ENCODE measurements around the gene RNF44.
"Not testable (repeated sequence)": the region's sequence is repeated elsewhere in the genome, so short reads cannot be mapped to it uniquely, and the experiment has no call there.

Gene RNF44

GRCh38 chr5:176515396-176515795 lies 21.8 kb downstream of the RNF44 start:
- DNase-seq, result no peak

GRCh38 chr5:176514244-176514950 lies 22.8 kb downstream of the RNF44 start:
- no peak for DNase-seq

GRCh38 chr5:176513788-176514187 lies 23.4 kb downstream of the RNF44 start:
- no peak for DNase-seq

GRCh38 chr5:176508603-176509002 lies 28.6 kb downstream of the RNF44 start:
- DNase-seq, result no peak

GRCh38 chr5:176507911-176508310 lies 29.3 kb downstream of the RNF44 start:
- no peak for DNase-seq

- no peak for DNase-seq
Observed at GRCh38 chr5:176503496-176503895, 33.7 kb downstream of the RNF44 start.

- no peak for DNase-seq
Observed at GRCh38 chr5:176501333-176501732, 35.9 kb downstream of the RNF44 start.

GRCh38 chr5:176500511-176500910 lies 36.7 kb downstream of the RNF44 start:
- DNase-seq, result no peak

GRCh38 chr5:176499273-176499672 lies 37.9 kb downstream of the RNF44 start:
- DNase-seq, result no peak

- no peak for DNase-seq
Observed at GRCh38 chr5:176497852-176498251, 39.4 kb downstream of the RNF44 start.

GRCh38 chr5:176492431-176492830 lies 44.8 kb downstream of the RNF44 start:
- no peak for DNase-seq

GRCh38 chr5:176491901-176492300 lies 45.3 kb downstream of the RNF44 start:
- no peak for DNase-seq

- no peak for DNase-seq
Observed at GRCh38 chr5:176491101-176491502, 46.1 kb downstream of the RNF44 start.

- DNase-seq, result no peak
Observed at GRCh38 chr5:176490301-176490700, 46.9 kb downstream of the RNF44 start.

GRCh38 chr5:176489077-176489476 lies 48.1 kb downstream of the RNF44 start:
- DNase-seq, result no peak

GRCh38 chr5:176487160-176487559 lies 50.0 kb downstream of the RNF44 start:
- DNase-seq, result not testable (repeated sequence)

GRCh38 chr5:176486189-176486757 lies 50.9 kb downstream of the RNF44 start:
- DNase-seq, result no peak

GRCh38 chr5:176485176-176485575 lies 52.0 kb downstream of the RNF44 start:
- no peak for DNase-seq

GRCh38 chr5:176481711-176482110 lies 55.5 kb downstream of the RNF44 start:
- DNase-seq, result no peak

Measured in left hindlimb (tissue), 1 donor.